ENCODE data around the gene GFOD2. TPM values are rescaled to one million over a fixed set of nuclear protein-coding genes. Genes with fewer than 3 reads are reported as not detected.

Gene GFOD2
- total RNA-seq, 1 donor from 2014 or later, result 86.7 TPM

DNA sequence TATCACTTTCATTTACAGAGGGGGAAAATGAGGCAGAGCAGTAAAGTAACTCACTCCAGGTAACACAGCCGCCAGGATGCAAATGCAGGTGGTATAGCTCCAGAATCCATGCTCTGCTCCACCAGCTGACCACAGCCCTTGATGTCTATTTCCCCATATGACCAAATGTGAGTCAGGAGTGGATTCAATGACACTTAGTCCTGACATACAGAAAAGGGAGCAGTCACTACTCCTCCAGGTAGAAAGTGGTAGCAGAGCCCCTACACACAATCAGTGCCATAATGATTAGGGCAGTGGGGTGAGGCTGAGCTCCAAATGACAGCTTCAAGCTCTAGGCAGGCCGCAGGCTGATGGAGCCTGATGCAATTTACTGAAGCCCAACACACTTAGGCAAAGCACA lies 43.3 kb upstream of the GFOD2 start:
- Mint-ChIP-seq H3K27me3 (ENCODE audit: unreplicated experiment) (peaks cover 6% of the 10 kb centered on the region), H3K36me3 (ENCODE audit: unreplicated experiment) (peaks cover 6% of the 10 kb centered on the region), H3K4me3 (ENCODE audit: unreplicated experiment) (peak overlapping the region; percentile 38), H3K27ac (ENCODE audit: unreplicated experiment) (no peak overlapping the region), H3K9me3 (ENCODE audit: unreplicated experiment) (peaks cover 7% of the 10 kb centered on the region), H3K4me1 (ENCODE audit: low read depth, unreplicated experiment) (peaks cover 11% of the 10 kb centered on the region)
- no peak for DNase-seq
- TF ChIP-seq, protein P1, sequence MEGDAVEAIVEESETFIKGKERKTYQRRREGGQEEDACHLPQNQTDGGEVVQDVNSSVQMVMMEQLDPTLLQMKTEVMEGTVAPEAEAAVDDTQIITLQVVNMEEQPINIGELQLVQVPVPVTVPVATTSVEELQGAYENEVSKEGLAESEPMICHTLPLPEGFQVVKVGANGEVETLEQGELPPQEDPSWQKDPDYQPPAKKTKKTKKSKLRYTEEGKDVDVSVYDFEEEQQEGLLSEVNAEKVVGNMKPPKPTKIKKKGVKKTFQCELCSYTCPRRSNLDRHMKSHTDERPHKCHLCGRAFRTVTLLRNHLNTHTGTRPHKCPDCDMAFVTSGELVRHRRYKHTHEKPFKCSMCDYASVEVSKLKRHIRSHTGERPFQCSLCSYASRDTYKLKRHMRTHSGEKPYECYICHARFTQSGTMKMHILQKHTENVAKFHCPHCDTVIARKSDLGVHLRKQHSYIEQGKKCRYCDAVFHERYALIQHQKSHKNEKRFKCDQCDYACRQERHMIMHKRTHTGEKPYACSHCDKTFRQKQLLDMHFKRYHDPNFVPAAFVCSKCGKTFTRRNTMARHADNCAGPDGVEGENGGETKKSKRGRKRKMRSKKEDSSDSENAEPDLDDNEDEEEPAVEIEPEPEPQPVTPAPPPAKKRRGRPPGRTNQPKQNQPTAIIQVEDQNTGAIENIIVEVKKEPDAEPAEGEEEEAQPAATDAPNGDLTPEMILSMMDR (IDR thresholded peaks at IDR 0.05; ENCODE audit: partially characterized antibody, unreplicated experiment), result no peak

DNA sequence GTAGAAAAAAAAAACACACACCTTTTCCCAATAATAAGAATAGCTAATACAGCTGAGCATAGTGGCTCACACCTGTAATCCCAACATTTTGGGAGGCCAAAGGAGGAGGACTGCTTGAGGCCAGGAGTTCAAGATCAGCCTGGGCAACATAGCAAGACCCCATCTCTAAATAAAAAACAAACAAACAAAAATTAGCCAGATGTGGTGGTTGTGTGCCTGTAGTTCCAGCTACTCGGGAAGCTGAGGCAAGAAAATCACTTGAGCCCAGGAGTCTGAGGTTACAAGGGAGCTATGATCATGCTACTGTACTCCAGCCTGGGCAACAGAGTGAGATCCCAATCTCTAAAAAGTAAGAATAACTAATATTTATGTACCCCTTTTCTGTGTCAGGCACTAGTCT lies 42.8 kb upstream of the GFOD2 start:
- Mint-ChIP-seq H3K27me3 (ENCODE audit: unreplicated experiment) (peaks cover 6% of the 10 kb centered on the region), H3K9me3 (ENCODE audit: unreplicated experiment) (peaks cover 7% of the 10 kb centered on the region), H3K27ac (ENCODE audit: unreplicated experiment) (no peak overlapping the region), H3K4me3 (ENCODE audit: unreplicated experiment) (no peak overlapping the region), H3K4me1 (ENCODE audit: low read depth, unreplicated experiment) (peaks cover 11% of the 10 kb centered on the region), H3K36me3 (ENCODE audit: unreplicated experiment) (peaks cover 6% of the 10 kb centered on the region)
- TF ChIP-seq, protein P1 (IDR thresholded peaks at IDR 0.05; ENCODE audit: partially characterized antibody, unreplicated experiment), result no peak
- no peak for DNase-seq

DNA sequence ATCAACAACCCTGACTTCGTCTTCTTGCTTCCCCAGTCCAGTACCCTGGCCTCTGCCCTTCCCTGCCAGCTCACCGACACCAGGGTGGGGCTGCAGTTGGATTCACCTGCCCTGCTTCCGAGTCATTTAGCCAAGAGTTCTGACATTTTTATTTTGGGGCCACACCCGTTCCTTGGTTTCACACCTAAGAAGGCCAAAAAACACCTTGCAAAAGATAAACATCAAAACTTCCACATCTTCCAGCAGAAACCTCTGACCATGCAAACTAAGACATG lies 41.8 kb upstream of the GFOD2 start:
- Mint-ChIP-seq H3K27ac (ENCODE audit: unreplicated experiment) (peak overlapping the region; percentile 41), H3K9me3 (ENCODE audit: unreplicated experiment) (peaks cover 5% of the 10 kb centered on the region), H3K4me3 (ENCODE audit: unreplicated experiment) (no peak overlapping the region), H3K36me3 (ENCODE audit: unreplicated experiment) (peaks cover 6% of the 10 kb centered on the region), H3K4me1 (ENCODE audit: low read depth, unreplicated experiment) (peaks cover 11% of the 10 kb centered on the region), H3K27me3 (ENCODE audit: unreplicated experiment) (peaks cover 6% of the 10 kb centered on the region)
- DNase-seq, result no peak
- TF ChIP-seq, protein P1 (IDR thresholded peaks at IDR 0.05; ENCODE audit: partially characterized antibody, unreplicated experiment), result no peak

DNA sequence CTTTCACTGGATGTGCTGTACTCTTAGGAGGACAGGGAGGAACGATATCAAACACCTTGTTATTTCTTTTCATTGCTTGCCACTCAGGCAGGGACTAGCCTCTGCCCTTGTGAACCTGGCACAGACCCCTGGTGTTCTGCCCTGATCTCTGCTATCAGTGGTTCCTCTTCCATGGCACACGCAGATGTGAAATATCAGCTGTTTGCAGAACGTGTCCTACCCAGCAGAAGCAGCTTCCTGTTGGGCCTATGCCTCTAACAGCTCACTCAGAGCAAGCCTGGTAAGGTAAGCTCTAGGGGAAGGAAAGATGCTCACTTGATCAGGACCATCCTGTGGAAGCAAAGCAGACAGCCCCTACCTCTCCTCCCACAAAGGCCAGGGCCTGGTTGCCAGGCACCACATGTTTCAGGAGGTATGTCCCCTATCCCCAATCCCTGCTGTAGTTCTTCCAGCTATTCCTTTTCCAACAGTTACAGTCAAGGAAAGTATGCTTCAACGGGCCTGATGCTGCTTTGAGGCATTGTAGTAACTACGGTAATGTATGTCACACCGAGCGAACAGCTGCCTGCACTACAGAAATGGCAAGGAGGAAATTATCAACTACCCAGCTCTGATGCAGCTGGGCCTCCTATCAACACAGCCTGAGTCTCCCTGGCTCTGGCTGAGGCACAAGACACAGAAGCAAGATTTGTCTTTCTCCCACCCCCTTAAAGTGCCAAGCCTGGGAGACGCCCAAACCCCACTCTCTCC lies 41.3 kb upstream of the GFOD2 start:
- Mint-ChIP-seq H3K4me1 (ENCODE audit: low read depth, unreplicated experiment) (peaks cover 11% of the 10 kb centered on the region), H3K9me3 (ENCODE audit: unreplicated experiment) (peaks cover 5% of the 10 kb centered on the region), H3K4me3 (ENCODE audit: unreplicated experiment) (no peak overlapping the region), H3K36me3 (ENCODE audit: unreplicated experiment) (peaks cover 6% of the 10 kb centered on the region), H3K27me3 (ENCODE audit: unreplicated experiment) (peaks cover 6% of the 10 kb centered on the region), H3K27ac (ENCODE audit: unreplicated experiment) (no peak overlapping the region)
- TF ChIP-seq, protein P1 (IDR thresholded peaks at IDR 0.05; ENCODE audit: partially characterized antibody, unreplicated experiment), result no peak
- DNase-seq, result no peak

DNA sequence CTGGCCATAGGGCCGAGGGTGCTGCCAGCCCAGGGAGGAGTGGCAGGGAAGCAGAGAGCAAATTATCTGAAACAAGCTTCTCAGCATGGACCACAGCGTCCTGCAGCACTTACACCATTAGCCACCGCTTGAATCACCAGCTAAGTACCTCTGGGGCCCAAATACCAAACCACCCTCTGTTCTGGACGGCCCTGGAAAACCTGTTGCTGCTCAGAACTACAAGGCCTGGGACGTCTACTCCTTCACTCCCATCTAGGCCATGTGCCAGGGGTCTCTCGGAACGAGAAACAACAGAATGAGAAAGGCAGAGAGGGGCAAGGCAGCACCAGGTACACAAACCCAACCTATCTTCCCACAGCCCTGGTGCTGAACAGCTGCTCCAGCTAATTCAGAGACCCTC lies 39.9 kb upstream of the GFOD2 start:
- TF ChIP-seq, protein P1 (IDR thresholded peaks at IDR 0.05; ENCODE audit: partially characterized antibody, unreplicated experiment), result no peak
- Mint-ChIP-seq H3K27me3 (ENCODE audit: unreplicated experiment) (peaks cover 6% of the 10 kb centered on the region), H3K4me3 (ENCODE audit: unreplicated experiment) (no peak overlapping the region), H3K36me3 (ENCODE audit: unreplicated experiment) (peaks cover 6% of the 10 kb centered on the region), H3K9me3 (ENCODE audit: unreplicated experiment) (peaks cover 5% of the 10 kb centered on the region), H3K27ac (ENCODE audit: unreplicated experiment) (no peak overlapping the region), H3K4me1 (ENCODE audit: low read depth, unreplicated experiment) (peaks cover 11% of the 10 kb centered on the region)
- no peak for DNase-seq

Data from glutamatergic neuron (in vitro differentiated cells).